Neural cell (in vitro differentiated cells): Measurements from ENCODE around the gene COPS8. TPM values are rescaled to one million over a fixed set of nuclear protein-coding genes. Genes with fewer than 3 reads are reported as not detected.

Source experiments
- H2AFZ ChIP-seq: fragments of 200-600, 300-800 bp; sonication (generic), shearing (Covaris generic); 2 replicates; pipeline ENCODE4 v1.6.0; 2014; ENCODE audit warnings: low read depth, mild to moderate bottlenecking, antibody characterized with exemption, low read length, moderate library complexity
- H3F3A ChIP-seq: fragments of 200-600 bp; shearing (Covaris generic); 2 replicates; pipeline ENCODE4 v1.6.1; 2016; ENCODE audit warnings: mild to moderate bottlenecking, moderate library complexity, mixed read lengths, antibody characterized with exemption, low read length; ENCODE audit not compliant: insufficient read depth, poor library complexity, severe bottlenecking
- H3K27ac ChIP-seq: fragments of 200-600, 300-800 bp; sonication (generic), shearing (Covaris generic); 2 replicates; pipeline ENCODE4 v1.5.1; 2014; ENCODE audit warnings: mild to moderate bottlenecking, low read length, moderate library complexity
- H3K27me3 ChIP-seq: fragments of 300-800, 200-600 bp; sonication (generic), shearing (Covaris generic); 2 replicates; pipeline ENCODE4 v1.6.0; 2014; ENCODE audit warnings: mild to moderate bottlenecking, low read depth, low read length, moderate library complexity; ENCODE audit not compliant: insufficient read depth
- H3K36me3 ChIP-seq: fragments of 300-800, 200-600 bp; sonication (generic), shearing (Covaris generic); 2 replicates; pipeline ENCODE4 v1.5.1; 2014; ENCODE audit warnings: mild to moderate bottlenecking, antibody characterized with exemption, low read length, moderate library complexity; ENCODE audit not compliant: insufficient read depth
- H3K4me2 ChIP-seq: fragments of 300-800, 200-600 bp; sonication (generic), shearing (Covaris generic); 2 replicates; pipeline ENCODE4 v1.6.0; 2014; ENCODE audit warnings: mild to moderate bottlenecking, low read length
- H3K4me3 ChIP-seq: fragments of 300-800, 200-600 bp; sonication (generic), shearing (Covaris generic); 2 replicates; pipeline ENCODE4 v1.5.1; 2014; ENCODE audit warnings: mild to moderate bottlenecking, low read length, moderate library complexity
- H3K79me2 ChIP-seq: fragments of 200-600 bp; shearing (Covaris generic); replicated peaks from 2 replicates; pipeline ENCODE4 v1.6.0; 2014; ENCODE audit warnings: mild to moderate bottlenecking, low read length, moderate library complexity; ENCODE audit not compliant: insufficient read depth
- H3K9ac ChIP-seq: fragments of 300-800, 200-600 bp; sonication (generic), shearing (Covaris generic); 2 replicates; pipeline ENCODE4 v1.6.1; 2016; ENCODE audit warnings: mild to moderate bottlenecking, low read length, mixed read lengths
- H3K9me2 ChIP-seq: fragments of 200-600 bp; shearing (Covaris generic); 2 replicates; pipeline ENCODE4 v1.6.1; 2016; ENCODE audit warnings: mild to moderate bottlenecking, low read length, mixed read lengths; ENCODE audit not compliant: insufficient read depth
- H3K9me3 ChIP-seq: fragments of 200-600, 300-800 bp; sonication (generic), shearing (Covaris generic); 2 replicates; pipeline ENCODE4 v1.6.1; 2016; ENCODE audit warnings: mild to moderate bottlenecking, mixed run types, low read length, moderate library complexity, mixed read lengths
- H4K20me1 ChIP-seq: fragments of 200-600 bp; shearing (Covaris generic); 2 replicates; pipeline ENCODE4 v1.6.1; 2016; ENCODE audit warnings: mild to moderate bottlenecking, mixed run types; ENCODE audit not compliant: insufficient read depth
- CTCF ChIP-seq: fragments of 450-650 bp; IDR thresholded peaks from 2 replicates; pipeline ENCODE4 v1.5.1; 2014; ENCODE audit warnings: antibody characterized with exemption, mild to moderate bottlenecking, moderate library complexity; ENCODE audit not compliant: poor library complexity, severe bottlenecking
- EP300 ChIP-seq: fragments of 450-650 bp; conservative IDR thresholded peaks from 2 replicates; pipeline ENCODE4 v1.6.1; 2014; ENCODE audit warnings: antibody characterized with exemption, mild to moderate bottlenecking, moderate library complexity; ENCODE audit not compliant: poor library complexity, severe bottlenecking
- EZH2 ChIP-seq: fragments of 200-600, 300-800 bp; shearing (Covaris generic), sonication (generic); IDR thresholded peaks from 2 replicates; pipeline ENCODE4 v1.6.1; 2014; ENCODE audit warnings: antibody characterized with exemption, low read length, borderline replicate concordance, mild to moderate bottlenecking; ENCODE audit not compliant: insufficient read depth, poor library complexity, severe bottlenecking
- MXI1 ChIP-seq: fragments of 450-650 bp; conservative IDR thresholded peaks from 2 replicates; pipeline ENCODE4 v1.6.1; 2014; ENCODE audit warnings: antibody characterized with exemption, mild to moderate bottlenecking; ENCODE audit not compliant: poor library complexity, severe bottlenecking
- POLR2AphosphoS5 ChIP-seq: IDR thresholded peaks from 2 replicates; pipeline ENCODE4 v1.6.1; 2012
- RAD21 ChIP-seq: fragments of 450-650 bp; conservative IDR thresholded peaks from 2 replicates; pipeline ENCODE4 v1.6.1; 2014; ENCODE audit warnings: antibody characterized with exemption, mild to moderate bottlenecking, moderate library complexity
- REST ChIP-seq: IDR thresholded peaks from 2 replicates; pipeline ENCODE4 v1.6.1; 2012; ENCODE audit warnings: borderline replicate concordance
- SMC3 ChIP-seq: fragments of 450-650 bp; conservative IDR thresholded peaks from 2 replicates; pipeline ENCODE4 v1.6.1; 2014; ENCODE audit warnings: antibody characterized with exemption, mild to moderate bottlenecking, moderate library complexity; ENCODE audit not compliant: poor library complexity
- TAF1 ChIP-seq: IDR thresholded peaks from 2 replicates; pipeline ENCODE4 v1.6.1; 2012; ENCODE audit warnings: low read depth
- polyA plus RNA-seq: library from polyadenylated mRNA; depleted of rRNA; stranded (reverse); fragments of >200 nt; gene quantifications from 2 replicates; pipeline ENCODE4 v1.2.3, GENCODE V29; 2014

COPS8 gene
- polyA plus RNA-seq, 1 donor from 2014 or later: 269 TPM

GRCh38 chr2:237062585-237062984 is 23.1 kb upstream of the COPS8 start:
- Histone ChIP-seq H3K9ac (no peak overlapping the region), H3K4me3 (no peak overlapping the region), H3K79me2 (no peaks in the 10 kb centered on the region), H3K27me3 (no peaks in the 10 kb centered on the region), H3K27ac (no peak overlapping the region), H3F3A (no peaks in the 10 kb centered on the region), H3K9me2 (no peaks in the 10 kb centered on the region), H3K9me3 (no peaks in the 10 kb centered on the region), H2AFZ (no peak overlapping the region), H3K4me2 (no peak overlapping the region), H4K20me1 (no peaks in the 10 kb centered on the region), H3K36me3 (no peaks in the 10 kb centered on the region)
- TF ChIP-seq MXI1: no peak
- no peak for TF ChIP-seq EZH2

- Histone ChIP-seq H2AFZ (no peak overlapping the region), H3K27ac (no peak overlapping the region), H3K4me3 (no peak overlapping the region), H3F3A (no peaks in the 10 kb centered on the region), H3K79me2 (no peaks in the 10 kb centered on the region), H3K27me3 (no peaks in the 10 kb centered on the region), H3K9me3 (no peaks in the 10 kb centered on the region), H3K9ac (no peak overlapping the region), H3K9me2 (no peaks in the 10 kb centered on the region), H3K36me3 (no peaks in the 10 kb centered on the region), H3K4me2 (no peak overlapping the region), H4K20me1 (no peaks in the 10 kb centered on the region)
- TF ChIP-seq POLR2AphosphoS5: no peak
- TF ChIP-seq EP300: no peak
- no peak for TF ChIP-seq CTCF
- TF ChIP-seq TAF1: no peak
- TF ChIP-seq RAD21: no peak
- no peak for TF ChIP-seq EZH2
- no peak for TF ChIP-seq MXI1
- TF ChIP-seq SMC3: no peak
- TF ChIP-seq REST: no peak
Observed at GRCh38 chr2:237064203-237065070, 21.3 kb upstream of the COPS8 start.
